K562 (cell line): ENCODE data around the gene SIGLEC7.

ENCODE experiments used
- CTCF ChIP-seq, 3 experiments: IDR thresholded peaks in 2 of 3; conservative IDR thresholded peaks in 1 of 3; 2 replicates each; pipeline ENCODE4 v1.5.1; 2011 to 2012; ENCODE audit warnings: low read length in 3 of 3, mild to moderate bottlenecking in 3 of 3, control low read depth in 2 of 3, improper control_type of control experiment in 1 of 3, inconsistent platforms in 1 of 3, low read depth in 1 of 3, mixed read lengths in 1 of 3, moderate library complexity in 1 of 3; ENCODE audit not compliant: insufficient read depth in 2 of 3
- FOXJ3 ChIP-seq: sonication (generic); formaldehyde crosslinking; IDR thresholded peaks from 2 replicates; pipeline ENCODE4 v1.4.0; 2020; ENCODE audit warnings: mild to moderate bottlenecking, missing genetic modification reagents
- HDAC3 ChIP-seq: fragments of 450-650 bp; IDR thresholded peaks from 2 replicates; pipeline ENCODE4 v1.6.1; 2018; ENCODE audit warnings: borderline replicate concordance, mild to moderate bottlenecking, moderate library complexity; ENCODE audit not compliant: partially characterized antibody
- JUND ChIP-seq, 2 experiments: IDR thresholded peaks; 2 replicates in 1 of 2; 3 replicates in 1 of 2; pipeline ENCODE4 v1.6.1; 2011; ENCODE audit warnings: borderline replicate concordance in 2 of 2, low read depth in 2 of 2, low read length in 2 of 2, improper control_type of control experiment in 1 of 2, missing biosample characterization in 1 of 2, missing genetic modification characterization in 1 of 2, missing genetic modification reagents in 1 of 2
- MXI1 ChIP-seq: IDR thresholded peaks from 2 replicates; pipeline ENCODE4 v1.6.1; 2011; ENCODE audit warnings: low read depth, mild to moderate bottlenecking, improper control_type of control experiment, low read length
- NFIC ChIP-seq: fragments of 450-650 bp; IDR thresholded peaks from 2 replicates; pipeline ENCODE4 v1.6.1; 2017; ENCODE audit warnings: mild to moderate bottlenecking, inconsistent platforms
- PATZ1 ChIP-seq: fragments of 250-450 bp; sonication (Bioruptor Pico); IDR thresholded peaks from 2 replicates; pipeline ENCODE4 v1.5.0; 2020; ENCODE audit warnings: mild to moderate bottlenecking, borderline replicate concordance
- POLR2AphosphoS2 ChIP-seq: IDR thresholded peaks from 2 replicates; pipeline ENCODE4 v1.6.1; 2012; ENCODE audit warnings: low read length, improper control_type of control experiment
- SMARCA4 ChIP-seq: fragments of 450-650 bp; IDR thresholded peaks from 2 replicates; pipeline ENCODE4 v1.6.1; 2016
- TEAD4 ChIP-seq, 2 experiments: sonication (generic) in 1 of 2; formaldehyde crosslinking in 1 of 2; IDR thresholded peaks; 2 replicates each; pipeline versions ENCODE4 v1.6.1 to v1.8.0; 2012 to 2022; ENCODE audit warnings: borderline replicate concordance in 1 of 2, inconsistent platforms in 1 of 2, low read length in 1 of 2, mild to moderate bottlenecking in 1 of 2, missing genetic modification reagents in 1 of 2
- ZNF583 ChIP-seq: fragments of 250-450 bp; sonication (Bioruptor Pico); IDR thresholded peaks from 2 replicates; pipeline ENCODE4 v1.4.0; 2020

- TF ChIP-seq MXI1 (no peak), TEAD4 (IDR thresholded peaks at IDR 0.05; ENCODE audit: low read length) (no peak), TEAD4 (CRISPR knock-in tag; IDR thresholded peaks at IDR 0.05; ENCODE audit: borderline replicate concordance) (no peak), HDAC3 (no peak), POLR2AphosphoS2 (no peak), SMARCA4 (no peak), PATZ1 (no peak), ZNF583 (CRISPR knock-in tag) (no peak), NFIC (no peak), CTCF (IDR thresholded peaks at IDR 0.05 in 2 of 3, conservative IDR thresholded peaks at IDR 0.05 in 1 of 3; ENCODE audit: insufficient read depth in 2 of 3, low read depth in 1 of 3, low read length in 3 of 3) (no peak), FOXJ3 (CRISPR knock-in tag) (no peak), JUND (IDR thresholded peaks at IDR 0.05; ENCODE audit: borderline replicate concordance, low read depth, low read length) (no peak), JUND (tag; IDR thresholded peaks at IDR 0.05; ENCODE audit: borderline replicate concordance, low read depth, low read length) (no peak)
These were observed 25.3 kb upstream of the SIGLEC7 start for GRCh38 chr19:51116736-51117286.
